GM19023 (cell line): ENCODE data around the gene CD72.
"Not testable (repeated sequence)": the region's sequence is repeated elsewhere in the genome, so short reads cannot be mapped to it uniquely, and the experiment has no call there.

Experiments used
- ATAC-seq: cut with Tn5 transposase; IDR thresholded peaks from one replicate; pipeline ENCODE4 v1.9.1; 2021; ENCODE audit warnings: mild to moderate bottlenecking, moderate library complexity; ENCODE audit not compliant: unreplicated experiment

The CD72 gene

DNA sequence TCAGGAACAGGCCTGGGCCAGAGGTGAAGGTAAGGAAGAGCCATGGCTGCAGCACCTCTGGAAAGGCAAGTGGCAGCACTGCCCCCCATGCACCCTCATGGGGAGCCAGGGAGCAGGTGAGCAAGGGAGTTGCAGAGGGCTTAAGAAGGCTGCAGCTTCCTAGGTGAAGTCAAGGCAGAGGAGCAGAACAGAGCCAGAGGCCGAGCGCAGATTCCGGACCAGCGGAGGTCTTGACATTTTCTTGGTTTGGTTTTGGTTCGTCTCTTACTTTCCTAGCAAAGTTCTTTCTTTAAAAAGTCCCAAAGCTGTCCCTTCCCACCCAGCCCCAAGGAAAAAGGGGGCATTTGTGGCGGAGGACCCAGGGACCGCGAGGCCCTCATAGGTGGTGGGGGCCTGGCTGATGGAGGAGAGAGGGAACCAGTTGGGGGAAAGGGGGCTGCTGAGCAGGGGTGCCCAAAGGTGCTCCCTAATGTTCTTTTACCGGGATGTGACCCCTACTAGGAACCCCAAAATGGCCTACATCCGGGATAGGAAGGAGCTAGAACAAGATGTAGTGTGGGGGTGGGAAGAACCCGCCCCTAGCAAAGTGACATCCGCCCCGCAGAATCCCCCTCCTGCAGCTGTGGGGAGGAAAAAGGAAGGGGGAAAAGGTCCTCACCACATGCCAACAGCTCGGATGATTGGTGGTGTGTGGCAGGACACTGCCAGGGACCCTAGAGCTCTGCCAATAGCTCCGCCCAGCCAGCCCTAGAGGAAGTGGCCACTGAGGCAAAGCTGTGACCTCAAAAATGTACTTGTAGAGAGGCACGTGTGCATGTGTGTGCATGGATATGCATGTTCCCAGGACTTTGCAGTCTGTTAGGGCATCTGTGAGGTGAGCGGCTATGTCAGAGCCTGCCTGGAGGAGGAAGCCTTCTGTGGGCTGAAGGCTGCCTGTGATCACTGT lies 914 bp upstream of the CD72 start:
- ATAC-seq = peak; percentile 26

DNA sequence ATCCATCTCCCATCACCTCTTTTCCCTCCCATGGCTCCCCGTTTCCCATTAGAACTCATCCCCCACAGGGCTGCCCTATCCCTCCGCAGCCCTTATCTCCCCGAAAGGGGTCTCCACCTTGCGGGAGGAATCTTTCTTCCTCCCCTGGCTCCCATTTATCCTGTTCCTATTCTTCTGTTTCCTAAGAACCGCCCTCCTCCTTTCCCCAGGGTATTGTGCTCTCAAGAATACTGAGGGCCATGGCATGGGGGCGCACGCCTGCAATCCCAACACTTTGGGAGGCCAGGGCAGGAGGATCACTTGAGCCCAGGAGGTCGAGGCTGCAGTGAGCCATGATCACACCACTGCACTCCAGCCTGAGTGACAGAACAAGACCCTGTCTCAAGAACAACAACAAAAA lies 665 bp downstream of the CD72 start:
- ATAC-seq = no peak

GRCh38 chr9:35616681-35617459 lies 1.3 kb downstream of the CD72 start:
- ATAC-seq = peak; percentile 53

DNA sequence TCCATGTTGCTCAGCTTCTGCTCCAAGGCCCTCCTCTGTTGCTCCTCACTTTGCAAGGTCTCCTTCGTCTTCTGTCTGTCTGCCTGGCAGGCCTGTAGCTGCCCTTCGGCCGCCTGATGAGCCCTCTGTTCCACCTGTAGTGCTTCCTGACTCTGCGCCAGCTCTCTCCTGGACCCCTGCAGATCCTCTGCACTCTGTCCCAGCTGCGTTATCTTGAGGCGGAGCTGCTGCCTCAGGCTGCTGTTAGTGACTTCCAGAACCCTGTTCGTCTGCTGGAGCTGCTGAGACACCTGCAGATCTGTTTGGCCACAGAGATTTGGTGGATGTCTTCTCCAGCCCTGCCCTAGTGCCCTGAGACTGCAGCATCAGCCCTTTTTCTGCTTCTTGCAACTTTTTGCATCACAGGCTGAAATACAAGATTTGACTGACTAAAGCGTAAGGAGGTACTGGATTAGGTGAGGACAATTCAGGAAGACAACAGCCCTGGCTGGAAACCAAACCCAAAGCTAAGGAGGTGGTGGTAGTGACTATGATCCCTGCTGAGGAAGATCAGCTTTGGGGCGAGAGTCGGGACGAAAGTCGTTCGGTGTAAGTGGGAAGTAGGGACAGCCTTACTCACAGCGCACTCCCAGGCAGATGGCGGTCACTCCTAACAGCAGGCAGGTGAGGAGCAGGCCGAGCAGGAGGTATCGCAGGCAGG lies 2.1 kb downstream of the CD72 start:
- ATAC-seq = no peak

- ATAC-seq = no peak
Measured at GRCh38 chr9:35612843-35613242, 5.4 kb downstream of the CD72 start.

- ATAC-seq = not testable (repeated sequence)
Measured at GRCh38 chr9:35612066-35612465, 6.1 kb downstream of the CD72 start.

GRCh38 chr9:35611230-35611797 lies 6.9 kb downstream of the CD72 start:
- ATAC-seq = no peak

DNA sequence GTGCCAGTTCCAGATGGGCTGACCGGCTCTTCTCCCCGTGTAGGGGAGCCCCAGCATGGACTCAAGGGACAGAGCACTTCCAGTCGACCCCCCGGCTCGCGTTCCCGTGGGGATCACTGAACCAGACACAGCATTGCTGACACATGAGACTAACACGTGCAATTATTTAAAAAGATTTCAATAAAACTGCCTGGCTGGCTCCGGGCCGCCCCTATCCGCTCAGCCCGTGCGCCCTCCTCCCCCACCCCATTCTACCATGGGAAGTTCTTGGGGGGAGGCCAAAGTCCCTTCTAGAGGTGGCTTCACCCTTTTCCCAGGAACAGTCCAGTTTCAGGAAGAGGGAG lies 8.4 kb downstream of the CD72 start:
- ATAC-seq = no peak

DNA sequence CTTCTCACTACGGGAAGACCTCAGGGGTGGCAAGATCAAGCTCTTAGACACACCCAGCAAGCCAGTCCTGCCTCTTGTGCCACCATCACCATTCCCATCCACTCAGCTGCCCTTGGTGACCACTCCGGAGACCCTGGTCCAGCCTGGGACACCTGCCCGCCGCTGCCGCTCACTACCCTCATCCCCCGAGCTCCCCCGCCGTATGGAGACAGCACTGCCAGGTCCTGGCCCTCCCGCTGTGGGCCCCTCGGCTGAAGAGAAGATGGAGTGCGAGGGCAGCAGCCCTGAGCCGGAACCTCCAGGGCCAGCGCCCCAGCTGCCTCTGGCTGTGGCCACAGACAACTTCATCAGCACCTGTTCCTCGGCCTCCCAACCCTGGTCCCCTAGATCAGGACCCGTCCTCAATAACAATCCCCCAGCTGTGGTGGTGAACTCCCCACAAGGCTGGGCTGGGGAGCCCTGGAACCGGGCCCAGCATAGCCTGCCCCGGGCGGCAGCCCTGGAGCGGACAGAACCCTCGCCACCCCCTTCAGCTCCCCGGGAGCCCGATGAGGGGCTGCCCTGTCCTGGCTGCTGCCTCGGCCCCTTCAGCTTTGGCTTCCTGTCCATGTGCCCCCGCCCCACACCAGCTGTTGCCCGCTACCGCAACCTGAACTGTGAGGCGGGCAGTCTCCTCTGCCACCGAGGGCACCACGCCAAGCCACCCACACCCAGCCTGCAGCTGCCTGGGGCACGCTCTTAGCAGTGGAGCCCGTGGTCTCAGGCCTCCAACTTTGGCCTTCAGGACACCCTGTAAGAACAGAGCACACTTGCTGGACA lies 9.0 kb downstream of the CD72 start:
- ATAC-seq = no peak

GRCh38 chr9:35608221-35608620 lies 10.0 kb downstream of the CD72 start:
- ATAC-seq = no peak

DNA sequence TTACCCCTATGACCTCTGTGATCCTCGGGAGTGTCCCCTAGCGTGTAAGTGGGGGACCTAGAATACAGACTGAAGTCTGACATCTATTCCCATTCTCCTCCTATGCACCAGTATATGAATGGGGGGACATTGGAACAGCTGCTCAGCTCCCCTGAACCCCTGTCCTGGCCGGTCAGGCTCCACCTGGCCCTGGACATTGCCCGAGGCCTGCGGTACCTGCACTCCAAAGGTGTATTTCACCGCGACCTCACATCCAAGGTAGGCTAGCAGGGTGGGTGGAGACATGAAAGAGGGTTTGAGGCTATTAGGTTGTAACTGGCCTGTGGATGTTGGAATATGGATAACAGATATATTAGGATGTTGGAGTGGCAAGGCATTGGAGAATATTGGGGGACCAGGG lies 11.5 kb downstream of the CD72 start:
- no peak for ATAC-seq

DNA sequence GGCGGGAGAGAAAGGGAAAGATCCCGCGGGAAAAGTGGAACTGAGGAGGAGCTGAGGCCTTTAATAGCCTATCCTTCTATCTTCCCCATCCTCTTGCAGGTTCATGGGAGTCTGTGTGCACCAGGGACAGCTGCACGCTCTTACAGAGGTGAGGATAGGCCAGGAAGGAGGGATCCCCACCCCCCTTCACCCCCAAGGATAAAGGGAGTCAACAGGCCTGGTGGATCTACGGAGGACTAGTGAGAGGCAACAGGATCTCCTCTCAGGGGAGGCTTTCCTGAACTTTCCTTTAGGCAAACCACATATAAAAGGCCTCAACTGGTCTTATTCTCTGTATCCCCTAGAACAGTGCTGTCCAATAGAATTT lies 12.1 kb downstream of the CD72 start:
- ATAC-seq = no peak

DNA sequence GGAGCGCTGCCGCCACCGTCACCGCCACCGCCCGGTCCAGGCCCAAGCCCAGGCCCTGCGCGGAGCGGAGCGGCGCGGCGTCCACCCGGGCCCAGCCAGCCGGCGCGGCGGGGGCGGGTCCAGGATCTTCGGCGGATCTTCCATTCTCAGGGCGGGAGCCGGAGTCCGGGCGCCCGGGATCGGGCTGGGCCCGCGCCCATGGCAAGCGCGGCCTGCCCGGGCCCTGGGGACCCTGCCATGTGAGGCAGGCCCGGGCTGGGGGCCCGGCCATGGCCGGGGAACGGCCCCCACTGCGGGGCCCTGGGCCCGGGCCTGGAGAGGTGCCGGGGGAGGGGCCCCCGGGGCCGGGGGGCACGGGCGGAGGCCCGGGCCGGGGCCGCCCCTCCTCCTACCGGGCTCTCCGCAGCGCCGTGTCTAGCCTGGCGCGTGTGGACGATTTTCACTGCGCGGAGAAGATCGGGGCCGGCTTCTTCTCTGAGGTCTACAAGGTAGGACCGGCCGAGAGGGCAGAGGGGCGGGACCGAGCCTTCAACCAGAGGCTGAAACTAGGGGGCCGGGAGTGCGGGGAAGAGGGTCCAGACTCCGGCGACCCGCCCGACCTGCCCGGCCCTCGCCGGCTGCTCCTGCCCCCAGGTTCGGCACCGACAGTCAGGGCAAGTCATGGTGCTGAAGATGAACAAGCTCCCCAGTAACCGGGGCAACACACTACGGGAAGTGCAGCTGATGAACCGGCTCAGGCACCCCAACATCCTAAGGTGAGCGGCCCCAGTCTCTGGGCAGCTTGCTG lies 12.7 kb downstream of the CD72 start:
- peak; percentile 12 for ATAC-seq

DNA sequence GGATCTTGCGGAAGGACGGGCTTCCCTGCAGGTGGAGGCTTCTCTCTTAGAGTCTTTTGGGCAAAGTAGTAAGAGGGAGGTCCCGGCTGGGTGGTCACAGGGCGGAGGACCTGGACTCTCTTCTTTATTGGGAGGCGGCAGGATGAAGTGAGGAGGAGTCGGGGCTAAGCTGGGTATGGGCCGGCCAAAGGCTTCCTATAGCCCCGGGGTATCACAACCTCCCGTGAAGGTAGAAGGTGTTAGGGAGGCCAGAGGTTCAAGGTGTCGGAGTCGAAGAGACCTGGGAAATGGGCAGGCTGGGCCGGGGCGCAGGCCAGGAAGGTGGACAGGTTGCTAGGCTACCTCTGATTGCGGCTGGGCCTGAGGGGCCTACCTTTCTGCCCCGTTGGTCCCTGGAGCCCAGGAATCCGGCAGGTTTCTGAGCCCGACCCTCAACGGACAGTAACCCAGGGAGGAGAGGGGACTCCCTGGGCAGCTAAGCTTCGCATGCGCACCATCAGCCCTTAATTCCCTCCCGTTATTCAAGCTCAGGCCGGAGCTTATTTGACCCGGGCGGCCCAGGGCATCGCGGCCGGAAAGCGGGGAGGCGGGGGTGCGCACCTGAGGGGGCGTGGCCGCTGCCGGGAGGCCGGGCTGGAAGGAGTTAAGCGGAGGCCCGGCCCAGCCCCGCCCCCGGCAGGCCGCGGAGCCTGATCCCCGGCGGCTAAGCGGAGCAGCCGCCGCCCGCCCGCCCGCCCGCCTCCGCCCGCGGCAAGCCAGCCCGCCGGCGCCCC lies 13.4 kb downstream of the CD72 start, which contains the start of gene TESK1:
TSS of gene TESK1 (plus strand) at position 685 of the 773 bp plus-strand sequence. CDS start 358 bp downstream, outside the sequence.
- ATAC-seq = peak; percentile 47

GRCh38 chr9:35603986-35604577 lies 14.1 kb downstream of the CD72 start:
- ATAC-seq = peak; percentile 87

DNA sequence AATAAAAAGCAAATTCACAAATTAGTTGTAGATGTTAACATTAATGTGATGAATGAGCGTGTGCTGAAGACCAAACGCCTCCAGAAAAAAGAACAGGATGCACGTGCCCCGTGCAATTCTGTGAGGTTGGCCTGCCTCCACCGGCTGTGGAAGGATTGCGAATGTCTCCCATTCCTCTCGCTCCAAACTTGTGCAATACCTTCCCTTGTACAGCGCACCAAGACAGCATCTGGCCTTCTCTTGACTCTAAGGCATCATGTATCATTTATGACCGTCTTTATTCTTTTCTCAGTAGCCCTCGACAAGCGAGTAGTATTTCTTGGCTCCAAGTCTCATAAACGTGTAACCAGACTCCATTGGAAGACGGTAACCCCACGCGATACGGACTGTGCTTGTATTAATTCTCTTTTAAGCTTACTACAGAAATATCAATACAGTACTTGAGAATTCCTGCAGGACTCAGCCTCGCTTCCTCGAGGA lies 14.7 kb downstream of the CD72 start:
- ATAC-seq = no peak

- ATAC-seq = no peak
Measured at GRCh38 chr9:35599763-35600604, 18.2 kb downstream of the CD72 start.
